Activated T-helper 1 cell treated with anti-CD3 and anti-CD28 coated beads, Interleukin-12 subunit alpha, Interleukin-12 subunit beta, Interleukin-2, Interleukin-4 antibody, amounts not matched to agents 30 ng/mL and 10 ng/mL and 1 ng/mL, durations not matched to agents 14 hours and 24 hours and 36 hours (primary cell): ENCODE measurements around the gene YIPF3. TPM values are rescaled to one million over a fixed set of nuclear protein-coding genes. Genes with fewer than 3 reads are reported as not detected.
"Not testable (repeated sequence)": the region's sequence is repeated elsewhere in the genome, so short reads cannot be mapped to it uniquely, and the experiment has no call there.

ENCODE experiments used
- DNase-seq: peaks from one replicate; pipeline ENCODE4 v3.0.0; 2021; ENCODE audit warnings: low spot score
- H3K27ac Mint-ChIP-seq: one replicate; pipeline ENCODE4 v1.8.0; 2021; ENCODE audit warnings: mild to moderate bottlenecking, mixed read lengths
- H3K27me3 Mint-ChIP-seq: one replicate; pipeline ENCODE4 v1.8.0; 2022; ENCODE audit warnings: mild to moderate bottlenecking, moderate library complexity, mixed read lengths; ENCODE audit not compliant: insufficient read depth
- H3K36me3 Mint-ChIP-seq: one replicate; pipeline ENCODE4 v1.8.0; 2021; ENCODE audit warnings: low read depth, mixed read lengths
- H3K4me1 Mint-ChIP-seq: one replicate; pipeline ENCODE4 v1.8.0; 2021; ENCODE audit warnings: low read depth, mixed read lengths
- H3K4me3 Mint-ChIP-seq: one replicate; pipeline ENCODE4 v1.8.0; 2021; ENCODE audit warnings: mild to moderate bottlenecking, moderate library complexity, mixed read lengths
- H3K9me3 Mint-ChIP-seq: one replicate; pipeline ENCODE4 v1.8.0; 2021; ENCODE audit warnings: mixed read lengths
- intact Hi-C: fragments of 100-400 bp; cut with micrococcal nuclease; formaldehyde crosslinking; loops from one replicate; pipeline ENCODE4 v1.15.1; 2024
- total RNA-seq: library from RNA; stranded (reverse); gene quantifications from 2 replicates; pipeline ENCODE4 v1.2.3, GENCODE V29; 2022

YIPF3 gene
- total RNA-seq, 1 donor from 2014 or later, result 62.5 TPM

GRCh38 chr6:43478008-43478372 is 38.7 kb downstream of the YIPF3 start:
- intact Hi-C loops, result loop anchor here (5.0 kb wide), 1 partner anchor 306 kb away; the partner anchor contains the start of gene SRF
- no peak for DNase-seq
- no peaks in the 10 kb centered on the region for H3K27me3 Mint-ChIP-seq
- peak overlapping the region; percentile 97 for H3K27ac Mint-ChIP-seq
- H3K4me1 Mint-ChIP-seq, result peaks cover 33% of the 10 kb centered on the region
- peak overlapping the region; percentile 97 for H3K4me3 Mint-ChIP-seq
- no peaks in the 10 kb centered on the region for H3K9me3 Mint-ChIP-seq
- H3K36me3 Mint-ChIP-seq, result peaks cover 7% of the 10 kb centered on the region

- Mint-ChIP-seq H3K4me3 (peak within 1 kb of the TSS; percentile 97), H3K36me3 (peaks cover 7% of the 10 kb centered on the region), H3K4me1 (peaks cover 33% of the 10 kb centered on the region), H3K27ac (peak within 1 kb of the TSS; percentile 97), H3K27me3 (no peaks in the 10 kb centered on the region), H3K9me3 (no peaks in the 10 kb centered on the region)
- peak; percentile 94 for DNase-seq
- intact Hi-C loops, result loop anchor here (1.0 to 5.0 kb wide), 12 partner anchors 22 to 419 kb away; partner anchors contain the start of genes ABCC10, DLK2, GTPBP2 and KLC4
These were observed 39.3 kb downstream of the YIPF3 start, which contains the start of gene TJAP1 for GRCh38 chr6:43477235-43478007. Gene TJAP1 (plus strand): TSS chr6:43477570. CDS start chr6:43499002, 21,432 bp downstream.

- intact Hi-C loops, result loop anchor here (1.0 to 5.0 kb wide), 12 partner anchors 21 to 418 kb away; partner anchors contain the start of genes ABCC10, DLK2, GTPBP2 and KLC4
- no peak for DNase-seq
- Mint-ChIP-seq H3K36me3 (peaks cover 4% of the 10 kb centered on the region), H3K4me3 (peak overlapping the region; percentile 97), H3K27ac (peak overlapping the region; percentile 79), H3K9me3 (no peaks in the 10 kb centered on the region), H3K27me3 (no peaks in the 10 kb centered on the region), H3K4me1 (peaks cover 31% of the 10 kb centered on the region)
These were observed 40.0 kb downstream of the YIPF3 start for GRCh38 chr6:43476746-43477145.

GRCh38 chr6:43475516-43475915 is 41.2 kb downstream of the YIPF3 start:
- intact Hi-C loops, result loop anchor here (5.0 kb wide), 1 partner anchor 303 kb away; the partner anchor contains the start of gene SRF
- DNase-seq, result no peak
- Mint-ChIP-seq H3K27ac (no peak overlapping the region), H3K4me1 (peaks cover 28% of the 10 kb centered on the region), H3K9me3 (no peaks in the 10 kb centered on the region), H3K36me3 (peaks cover 2% of the 10 kb centered on the region), H3K4me3 (no peak overlapping the region), H3K27me3 (peaks cover 5% of the 10 kb centered on the region)

- no peak for DNase-seq
- Mint-ChIP-seq H3K4me3 (no peak overlapping the region), H3K4me1 (peaks cover 10% of the 10 kb centered on the region), H3K27ac (no peak overlapping the region), H3K36me3 (peaks cover 2% of the 10 kb centered on the region), H3K9me3 (no peaks in the 10 kb centered on the region), H3K27me3 (peaks cover 7% of the 10 kb centered on the region)
- intact Hi-C loops, result no loop called here
These were observed 44.2 kb downstream of the YIPF3 start for GRCh38 chr6:43472515-43472914.

GRCh38 chr6:43471399-43471798 is 45.3 kb downstream of the YIPF3 start:
- H3K4me1 Mint-ChIP-seq, result no peaks in the 10 kb centered on the region
- DNase-seq, result no peak
- no peaks in the 10 kb centered on the region for H3K36me3 Mint-ChIP-seq
- intact Hi-C loops, result no loop called here
- peaks cover 7% of the 10 kb centered on the region for H3K27me3 Mint-ChIP-seq
- H3K9me3 Mint-ChIP-seq, result no peaks in the 10 kb centered on the region
- no peak overlapping the region for H3K4me3 Mint-ChIP-seq
- no peak overlapping the region for H3K27ac Mint-ChIP-seq

GRCh38 chr6:43469947-43470346 is 46.8 kb downstream of the YIPF3 start:
- Mint-ChIP-seq H3K4me3 (no peak overlapping the region), H3K4me1 (no peaks in the 10 kb centered on the region), H3K9me3 (no peaks in the 10 kb centered on the region), H3K27ac (no peak overlapping the region), H3K36me3 (no peaks in the 10 kb centered on the region), H3K27me3 (peaks cover 9% of the 10 kb centered on the region)
- intact Hi-C loops, result no loop called here
- no peak for DNase-seq

GRCh38 chr6:43468748-43469681 is 47.7 kb downstream of the YIPF3 start:
- no peak overlapping the region for H3K27ac Mint-ChIP-seq
- no peaks in the 10 kb centered on the region for H3K4me1 Mint-ChIP-seq
- no peak for DNase-seq
- intact Hi-C loops, result no loop called here
- H3K36me3 Mint-ChIP-seq, result no peaks in the 10 kb centered on the region
- peaks cover 11% of the 10 kb centered on the region for H3K27me3 Mint-ChIP-seq
- no peaks in the 10 kb centered on the region for H3K9me3 Mint-ChIP-seq
- H3K4me3 Mint-ChIP-seq, result no peak overlapping the region

GRCh38 chr6:43468240-43468639 is 48.5 kb downstream of the YIPF3 start:
- no peak overlapping the region for H3K4me3 Mint-ChIP-seq
- H3K9me3 Mint-ChIP-seq, result no peaks in the 10 kb centered on the region
- no peak overlapping the region for H3K27ac Mint-ChIP-seq
- DNase-seq, result no peak
- intact Hi-C loops, result no loop called here
- peaks cover 16% of the 10 kb centered on the region for H3K27me3 Mint-ChIP-seq
- no peaks in the 10 kb centered on the region for H3K36me3 Mint-ChIP-seq
- no peaks in the 10 kb centered on the region for H3K4me1 Mint-ChIP-seq

- no peak for DNase-seq
- Mint-ChIP-seq H3K9me3 (no peaks in the 10 kb centered on the region), H3K27me3 (peaks cover 19% of the 10 kb centered on the region), H3K27ac (no peak overlapping the region), H3K4me3 (no peak overlapping the region), H3K36me3 (no peaks in the 10 kb centered on the region), H3K4me1 (no peaks in the 10 kb centered on the region)
- intact Hi-C loops, result no loop called here
These were observed 49.0 kb downstream of the YIPF3 start for GRCh38 chr6:43467752-43468151.

GRCh38 chr6:43467265-43467664 is 49.5 kb downstream of the YIPF3 start:
- H3K27me3 Mint-ChIP-seq, result peaks cover 23% of the 10 kb centered on the region
- DNase-seq, H3K9me3 Mint-ChIP-seq, H3K27ac Mint-ChIP-seq, H3K4me3 Mint-ChIP-seq, H3K4me1 Mint-ChIP-seq, intact Hi-C loops, H3K36me3 Mint-ChIP-seq: not testable (repeated sequence)

- H3K36me3 Mint-ChIP-seq, result no peaks in the 10 kb centered on the region
- no peak overlapping the region for H3K4me3 Mint-ChIP-seq
- peaks cover 28% of the 10 kb centered on the region for H3K27me3 Mint-ChIP-seq
- no peaks in the 10 kb centered on the region for H3K4me1 Mint-ChIP-seq
- no peaks in the 10 kb centered on the region for H3K9me3 Mint-ChIP-seq
- intact Hi-C loops, result no loop called here
- DNase-seq, result no peak
- no peak overlapping the region for H3K27ac Mint-ChIP-seq
These were observed 50.8 kb downstream of the YIPF3 start for GRCh38 chr6:43465948-43466347.

GRCh38 chr6:43464337-43464736 is 52.4 kb downstream of the YIPF3 start:
- Mint-ChIP-seq H3K27ac (no peak overlapping the region), H3K36me3 (no peaks in the 10 kb centered on the region), H3K4me1 (peaks cover 6% of the 10 kb centered on the region), H3K4me3 (no peak overlapping the region), H3K9me3 (no peaks in the 10 kb centered on the region), H3K27me3 (peaks cover 39% of the 10 kb centered on the region)
- intact Hi-C loops, result no loop called here
- DNase-seq, result no peak
